ENCODE results near the gene GAB1. TPM values are rescaled to one million over a fixed set of nuclear protein-coding genes. Genes with fewer than 3 reads are reported as not detected.

GAB1 gene
- total and polyA plus RNA-seq, 3 experiments from 2014 or later: 0.02 to 0.95 (median 0.15) TPM

GRCh38 chr4:143514169-143514495, 177.5 kb downstream of the GAB1 start:
- Histone ChIP-seq H3K9me3 (ENCODE audit: low read length) (no peaks in the 10 kb centered on the region), H3K27me3 (ENCODE audit: insufficient read depth, low read length, poor library complexity, severe bottlenecking) (no peaks in the 10 kb centered on the region), H3K27ac (ENCODE audit: low read depth, low read length) (peak overlapping the region; percentile 98), H3K4me1 (ENCODE audit: insufficient read depth, low read length) (peaks cover 41% of the 10 kb centered on the region), H3K36me3 (ENCODE audit: insufficient read depth, low read length) (no peaks in the 10 kb centered on the region), H3K4me3 (ENCODE audit: low read length) (peak overlapping the region; percentile 91)
- Mint-ChIP-seq H3K27ac (peak overlapping the region; percentile 100), H3K9me3 (no peaks in the 10 kb centered on the region), H3K4me1 (peaks cover 45 to 54% (median 50%) of the 10 kb centered on the region in 3 donors), H3K27me3 (peaks cover 0 to 3% of the 10 kb centered on the region in 2 donors), H3K4me3 (peak overlapping the region; percentile 99 to 100 (median 99)), H3K36me3 (peaks cover 0 to 52% (median 6%) of the 10 kb centered on the region in 3 donors)
- ChIA-PET POLR2A (interaction anchor here (0.6 to 2.3 kb wide), 2 partner anchors 22 to 45 kb away, joined by 3 to 11 read pairs; no protein-coding TSS in a partner anchor), CTCF (interaction anchor here (1.0 to 1.4 kb wide), 2 partner anchors 17 to 45 kb away, joined by 3 to 7 read pairs; no protein-coding TSS in a partner anchor)
- DNase-seq: no peak

DNA sequence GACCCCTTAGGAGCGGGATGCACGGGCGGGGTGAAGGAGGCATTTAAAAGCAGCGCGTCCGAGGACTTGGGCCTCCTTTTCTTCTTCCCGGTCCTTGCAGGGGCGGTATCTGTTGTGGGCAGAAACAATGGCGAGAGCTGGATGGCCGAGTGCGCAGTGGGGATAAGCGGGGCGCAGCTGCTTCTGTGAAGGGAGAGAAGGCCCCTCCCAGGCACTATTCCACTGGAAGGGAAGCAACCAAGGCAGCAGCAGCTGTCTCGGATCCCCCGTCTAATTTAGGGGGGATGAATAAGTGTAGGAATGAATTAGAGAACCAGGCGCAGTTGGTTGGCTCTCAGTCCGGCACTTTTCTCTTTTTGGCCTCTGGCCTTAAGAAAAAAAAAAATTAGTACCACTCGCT, 177.8 kb downstream of the GAB1 start:
- Histone ChIP-seq H3K36me3 (ENCODE audit: insufficient read depth, low read length) (no peaks in the 10 kb centered on the region), H3K27me3 (ENCODE audit: insufficient read depth, low read length, poor library complexity, severe bottlenecking) (no peaks in the 10 kb centered on the region), H3K4me1 (ENCODE audit: insufficient read depth, low read length) (peaks cover 43% of the 10 kb centered on the region), H3K9me3 (ENCODE audit: low read length) (no peaks in the 10 kb centered on the region), H3K4me3 (ENCODE audit: low read length) (peak overlapping the region; percentile 91), H3K27ac (ENCODE audit: low read depth, low read length) (peak overlapping the region; percentile 98)
- H3K27ac Mint-ChIP-seq: peak overlapping the region; percentile 100
- ChIA-PET CTCF (interaction anchor here (1.4 kb wide), 1 partner anchor 45 kb away, joined by 7 read pairs; no protein-coding TSS in a partner anchor), POLR2A (interaction anchor here (0.6 to 2.3 kb wide), 2 partner anchors 23 to 45 kb away, joined by 3 to 11 read pairs; no protein-coding TSS in a partner anchor)
- peak overlapping the region; percentile 99 to 100 (median 99) for H3K4me3 Mint-ChIP-seq
- no peaks in the 10 kb centered on the region for H3K9me3 Mint-ChIP-seq
- peak in 4 of 5 donors; percentile 3 to 51 (median 6) for DNase-seq
- H3K4me1 Mint-ChIP-seq: peaks cover 49 to 58% (median 54%) of the 10 kb centered on the region in 3 donors
- H3K27me3 Mint-ChIP-seq: peaks cover 0 to 3% of the 10 kb centered on the region in 2 donors
- H3K36me3 Mint-ChIP-seq: peaks cover 3 to 55% (median 8%) of the 10 kb centered on the region in 3 donors

GRCh38 chr4:143514901-143515300, 178.2 kb downstream of the GAB1 start:
- POLR2A ChIA-PET: interaction anchor here (2.3 kb wide), 1 partner anchor 44 kb away, joined by 11 read pairs; no protein-coding TSS in a partner anchor
- H3K4me3 ChIP-seq (ENCODE audit: low read length): peak overlapping the region; percentile 91
- H3K36me3 Mint-ChIP-seq: peaks cover 5 to 59% (median 11%) of the 10 kb centered on the region in 3 donors
- peaks cover 47% of the 10 kb centered on the region for H3K4me1 ChIP-seq (ENCODE audit: insufficient read depth, low read length)
- H3K9me3 Mint-ChIP-seq: no peaks in the 10 kb centered on the region
- H3K27ac ChIP-seq (ENCODE audit: low read depth, low read length): peak overlapping the region; percentile 98
- no peak for DNase-seq
- H3K4me3 Mint-ChIP-seq: peak overlapping the region; percentile 99 to 100 (median 99)
- peaks cover 0 to 3% of the 10 kb centered on the region in 2 donors for H3K27me3 Mint-ChIP-seq
- H3K4me1 Mint-ChIP-seq: peaks cover 53 to 62% (median 58%) of the 10 kb centered on the region in 3 donors
- H3K9me3 ChIP-seq (ENCODE audit: low read length): no peaks in the 10 kb centered on the region
- no peaks in the 10 kb centered on the region for H3K27me3 ChIP-seq (ENCODE audit: insufficient read depth, low read length, poor library complexity, severe bottlenecking)
- CTCF ChIA-PET: interaction anchor here (1.4 kb wide), 1 partner anchor 44 kb away, joined by 7 read pairs; no protein-coding TSS in a partner anchor
- H3K27ac Mint-ChIP-seq: peak overlapping the region; percentile 88 to 100 (median 100)
- no peaks in the 10 kb centered on the region for H3K36me3 ChIP-seq (ENCODE audit: insufficient read depth, low read length)

- Mint-ChIP-seq H3K36me3 (peaks cover 5 to 69% (median 11%) of the 10 kb centered on the region in 3 donors), H3K4me3 (peak overlapping the region; percentile 99 to 100 (median 99)), H3K27ac (peak overlapping the region; percentile 43 to 100 (median 74)), H3K27me3 (peaks cover 0 to 3% of the 10 kb centered on the region in 2 donors), H3K4me1 (peaks cover 60 to 72% (median 68%) of the 10 kb centered on the region in 3 donors), H3K9me3 (no peaks in the 10 kb centered on the region)
- no peak for DNase-seq
- peaks cover 9% of the 10 kb centered on the region for H3K36me3 ChIP-seq (ENCODE audit: insufficient read depth, low read length)
- POLR2A ChIA-PET: no interaction called here
- CTCF ChIA-PET: interaction anchor here (1.0 kb wide), 1 partner anchor 43 kb away, joined by 3 read pairs; no protein-coding TSS in a partner anchor
- no peaks in the 10 kb centered on the region for H3K9me3 ChIP-seq (ENCODE audit: low read length)
- no peak overlapping the region for H3K27ac ChIP-seq (ENCODE audit: low read depth, low read length)
- H3K4me3 ChIP-seq (ENCODE audit: low read length): peak overlapping the region; percentile 9
- peaks cover 48% of the 10 kb centered on the region for H3K4me1 ChIP-seq (ENCODE audit: insufficient read depth, low read length)
- H3K27me3 ChIP-seq (ENCODE audit: insufficient read depth, low read length, poor library complexity, severe bottlenecking): no peaks in the 10 kb centered on the region
Observed at GRCh38 chr4:143515905-143516304, 179.2 kb downstream of the GAB1 start.

DNA sequence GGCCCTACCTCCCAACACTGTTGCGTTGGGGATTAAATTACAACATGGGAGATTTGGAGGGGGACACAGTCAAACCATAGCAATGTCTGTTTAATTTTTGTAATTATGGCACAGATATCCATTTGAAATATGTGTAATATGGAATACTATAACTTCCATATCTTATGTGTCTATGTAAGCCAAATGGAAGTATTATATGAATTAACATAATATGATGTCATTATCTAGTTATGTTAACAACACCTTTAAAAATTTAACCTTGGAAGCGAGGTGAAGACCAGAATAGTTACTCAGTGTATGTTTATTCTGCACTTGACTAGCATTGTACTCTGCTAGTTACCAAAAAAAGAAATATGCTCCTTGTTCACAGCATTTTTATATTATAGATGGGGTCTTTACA, 181.1 kb downstream of the GAB1 start:
- peaks cover 0 to 3% of the 10 kb centered on the region in 2 donors for H3K27me3 Mint-ChIP-seq
- H3K36me3 Mint-ChIP-seq: peaks cover 5 to 84% (median 19%) of the 10 kb centered on the region in 3 donors
- no peak for DNase-seq
- POLR2A ChIA-PET: no interaction called here
- no peak overlapping the region for H3K4me3 ChIP-seq (ENCODE audit: low read length)
- H3K4me1 ChIP-seq (ENCODE audit: insufficient read depth, low read length): peaks cover 45% of the 10 kb centered on the region
- peak overlapping the region in 3 of 7 donors; percentile 3 to 100 (median 37) for H3K4me3 Mint-ChIP-seq
- H3K4me1 Mint-ChIP-seq: peaks cover 71 to 83% (median 81%) of the 10 kb centered on the region in 3 donors
- no peaks in the 10 kb centered on the region for H3K9me3 ChIP-seq (ENCODE audit: low read length)
- no peaks in the 10 kb centered on the region for H3K27me3 ChIP-seq (ENCODE audit: insufficient read depth, low read length, poor library complexity, severe bottlenecking)
- no peaks in the 10 kb centered on the region for H3K9me3 Mint-ChIP-seq
- peaks cover 15% of the 10 kb centered on the region for H3K36me3 ChIP-seq (ENCODE audit: insufficient read depth, low read length)
- no peak overlapping the region for H3K27ac ChIP-seq (ENCODE audit: low read depth, low read length)
- CTCF ChIA-PET: no interaction called here
- peak overlapping the region in 4 of 8 donors; percentile 11 to 100 (median 21) for H3K27ac Mint-ChIP-seq

Other genes with a start within 250 kb of the GAB1 start
- gene USP38, start 152.0 kb upstream of the GAB1 start, total RNA-seq: 10 to 100 TPM; 28.8 to 28.9 TPM
- gene USP38, start 152.0 kb upstream of the GAB1 start, polyA plus RNA-seq: 20.0 TPM
- gene SMARCA5, start 176.8 kb downstream of the GAB1 start, total RNA-seq: 10 to 100 TPM; 63.4 to 64.5 TPM
- gene SMARCA5, start 176.8 kb downstream of the GAB1 start, polyA plus RNA-seq: 36.3 TPM